RWPE1 (cell line): ENCODE measurements around the gene CGB3.

Experiments used
- CTCF ChIA-PET: fragments of 350-600 bp; sonication (Branson Sonifier 250); formaldehyde crosslinking; extraction: SDS; loops from one replicate; lab custom pipeline; 2021; lab: Yijun Ruan, JAX
- POLR2A ChIA-PET: fragments of 400-600 bp; formaldehyde crosslinking; extraction: SDS; loops from one replicate; lab custom pipeline; 2020; ENCODE audit warnings: antibody characterized with exemption; ENCODE audit not compliant: low non-redundant PET; lab: Yijun Ruan, JAX
- DNase-seq: peaks from one replicate; pipeline ENCODE4 v3.0.0; 2012; ENCODE audit warnings: low spot score
- H3K27ac ChIP-seq: fragments of 450-650 bp; 2 replicates; pipeline ENCODE4 v1.5.1; 2017
- CTCF ChIP-seq: fragments of 450-650 bp; conservative IDR thresholded peaks from 2 replicates; pipeline ENCODE4 v1.5.1; 2017; ENCODE audit warnings: low read depth, mild to moderate bottlenecking

The CGB3 gene

GRCh38 chr19:49009828-49010227, 14.3 kb downstream of the CGB3 start:
- no peak for DNase-seq
- no peak for TF ChIP-seq CTCF
- POLR2A ChIA-PET = no interaction called here
- H3K27ac ChIP-seq = no peak overlapping the region
- CTCF ChIA-PET = interaction anchor here (0.5 to 1.3 kb wide), 3 partner anchors 12 to 107 kb away, joined by 3 to 6 read pairs (median 3); no protein-coding TSS in a partner anchor

GRCh38 chr19:49006905-49007304, 17.2 kb downstream of the CGB3 start:
- TF ChIP-seq CTCF = no peak
- no peak for DNase-seq
- ChIA-PET CTCF (interaction anchor here (1.1 kb wide), 1 partner anchor 14 kb away, joined by 4 read pairs; the partner anchor contains the start of genes GYS1 and RUVBL2), POLR2A (no interaction called here)
- H3K27ac ChIP-seq = 0 out of 2 replicates have a peak overlapping the region, but pooled peaks have one; percentile 12

DNA sequence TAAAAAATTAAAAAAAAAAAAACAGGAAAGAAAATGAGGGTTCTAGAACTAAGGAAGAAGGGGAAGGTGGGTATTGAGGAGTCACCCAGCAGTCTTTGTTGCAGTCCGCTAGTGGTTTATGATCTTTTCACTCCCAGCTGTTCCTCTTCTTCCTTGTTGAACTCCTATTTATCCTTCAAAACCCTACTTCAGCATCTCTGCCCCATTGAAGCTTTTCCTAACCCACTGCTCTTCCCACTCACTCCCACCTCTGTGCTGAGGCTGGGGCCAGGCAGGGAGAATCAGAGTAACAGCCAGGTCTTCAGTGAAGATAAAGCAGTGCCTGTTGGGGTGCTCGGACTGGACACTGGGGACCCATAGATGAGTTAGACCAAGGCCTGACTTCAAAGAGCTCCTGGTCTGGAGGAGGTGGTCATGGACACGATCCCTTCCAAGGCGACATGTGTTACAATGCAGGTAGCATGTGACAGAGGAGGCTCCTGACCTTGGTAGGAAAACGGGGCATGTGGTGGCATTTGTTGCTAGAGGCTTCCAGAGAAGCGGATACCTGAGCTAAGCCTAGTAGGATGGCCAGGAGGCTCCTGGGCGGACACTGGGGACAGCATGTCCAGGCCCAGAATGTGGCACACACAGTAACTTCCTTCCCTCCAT, 19.0 kb downstream of the CGB3 start:
- no peak for DNase-seq
- ChIA-PET CTCF (no interaction called here), POLR2A (no interaction called here)
- H3K27ac ChIP-seq = peak overlapping the region; percentile 12; the same call in 1 of the 2 replicates
- no peak for TF ChIP-seq CTCF

GRCh38 chr19:49004133-49004532, 20.0 kb downstream of the CGB3 start:
- ChIA-PET CTCF (no interaction called here), POLR2A (no interaction called here)
- DNase-seq = no peak
- TF ChIP-seq CTCF = no peak
- H3K27ac ChIP-seq = no peak overlapping the region

DNA sequence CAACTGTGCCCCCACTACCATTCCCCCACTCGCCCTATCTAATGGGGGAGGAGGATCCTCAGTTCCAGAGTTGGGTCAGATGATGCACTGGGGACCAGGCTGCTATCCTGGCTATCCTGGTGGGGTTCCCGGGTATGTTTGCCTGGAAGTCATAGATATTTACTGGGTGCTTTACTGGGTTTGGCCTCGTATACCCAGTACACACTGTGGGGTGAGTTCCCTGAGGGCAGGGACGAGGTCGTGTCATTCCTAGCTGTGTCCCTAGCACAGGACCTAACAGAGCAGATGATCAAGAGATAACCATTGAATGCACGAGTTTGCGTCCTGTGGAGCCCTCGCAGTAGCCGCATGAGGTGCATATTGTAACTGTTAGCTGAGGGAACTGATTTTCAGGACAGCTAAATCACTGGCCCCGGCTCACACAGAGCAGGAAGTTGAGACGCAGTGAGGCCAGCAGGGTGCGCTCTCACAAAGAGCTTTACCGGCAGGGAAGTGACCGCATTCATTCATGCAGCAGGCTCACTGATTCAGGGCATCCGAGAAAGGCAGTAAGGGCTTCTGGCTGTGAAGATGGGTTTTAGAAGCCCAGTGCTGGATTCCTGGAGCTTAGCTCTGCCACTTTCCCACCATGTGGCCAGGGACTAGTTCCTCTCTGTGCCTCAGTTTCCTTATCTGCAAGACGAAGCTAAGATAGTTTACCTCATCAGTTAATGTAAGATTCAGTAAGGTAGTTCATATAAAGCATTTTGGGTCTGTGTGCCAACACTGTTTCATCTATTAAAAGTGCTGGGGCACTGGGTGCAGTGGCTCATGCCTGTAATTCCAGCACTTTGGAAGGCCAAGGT, 24.4 kb downstream of the CGB3 start:
- no peak for DNase-seq
- CTCF ChIA-PET = interaction anchor here (0.5 to 1.7 kb wide), 6 partner anchors 8 to 234 kb away, joined by 3 to 10 read pairs (median 3); no protein-coding TSS in a partner anchor
- peak overlapping the region; percentile 42 for H3K27ac ChIP-seq
- POLR2A ChIA-PET = interaction anchor here (0.6 kb wide), 1 partner anchor 637 kb away, joined by 3 read pairs; no protein-coding TSS in a partner anchor
- peak; percentile 65 for TF ChIP-seq CTCF

- ChIA-PET CTCF (interaction anchor here (0.6 to 0.8 kb wide), 4 partner anchors 11 to 296 kb away, joined by 3 to 4 read pairs (median 3); no protein-coding TSS in a partner anchor), POLR2A (no interaction called here)
- DNase-seq = no peak
- 0 out of 2 replicates have a peak, but pooled peaks have one; percentile 38 for TF ChIP-seq CTCF
- peak overlapping the region; percentile 42 for H3K27ac ChIP-seq
Observed at GRCh38 chr19:48997972-48998371, 26.2 kb downstream of the CGB3 start.
